ENCODE measurements around the gene ARHGAP29. TPM values are rescaled to one million over a fixed set of nuclear protein-coding genes. Genes with fewer than 3 reads are reported as not detected.
A peak's percentile ranks its signal among the peaks of the same experiment; 100 is the strongest.

ARHGAP29 gene
- 4.1 TPM for polyA plus RNA-seq (2013, experiment 1 of 2)
- 4.1 TPM for polyA plus RNA-seq (2013, experiment 2 of 2)

DNA sequence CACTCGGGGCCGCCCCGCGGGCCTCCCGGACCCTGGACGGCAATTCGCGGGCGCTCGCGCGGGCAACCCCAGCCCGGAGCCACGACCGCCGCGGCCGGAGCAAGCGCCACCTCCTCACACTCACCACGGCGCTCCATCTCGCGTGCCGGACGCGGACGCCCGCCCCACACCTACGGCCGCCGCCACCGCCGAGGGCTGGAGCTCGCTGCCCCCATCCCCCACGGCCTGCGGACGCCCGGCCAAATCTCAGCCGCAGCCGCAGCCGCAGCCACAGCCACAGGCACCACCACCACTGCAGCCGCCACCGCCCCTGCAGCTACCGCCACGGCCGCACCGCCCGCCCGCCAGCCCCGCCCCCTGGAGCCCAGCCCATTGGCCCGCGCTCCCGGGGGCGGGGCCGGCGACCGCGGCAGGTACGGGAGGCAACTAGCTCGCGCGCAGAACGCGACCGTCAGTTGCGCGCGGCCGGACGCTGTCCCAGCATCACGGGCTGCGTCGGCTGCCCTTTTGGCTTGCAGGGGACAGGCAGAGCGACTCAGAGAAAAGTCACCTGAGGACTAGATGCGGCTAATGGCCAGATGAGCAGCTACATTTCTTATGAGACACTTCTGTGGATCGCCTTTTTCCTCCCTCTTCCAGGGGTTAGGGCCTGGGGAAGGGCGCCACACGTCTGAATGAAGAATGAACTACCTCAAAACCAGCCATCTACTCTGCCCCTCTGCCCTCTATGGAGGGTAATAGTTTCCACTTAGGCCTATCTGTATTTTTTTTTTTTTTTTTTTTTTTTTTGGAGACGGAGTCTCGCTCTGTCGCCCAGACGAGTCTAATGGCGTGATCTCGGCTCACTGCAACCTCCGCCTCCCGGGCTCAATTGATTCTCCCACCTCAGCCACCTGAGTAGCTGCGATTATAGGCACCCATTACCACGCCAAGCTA is at the start of gene ARHGAP29:
Gene ARHGAP29, minus strand, starts transcription at position 294 of the 936 bp plus-strand sequence. CDS start 5,973 bp downstream, outside the sequence.
- H3K14ac ChIP-seq (ENCODE audit: low read length in 2 of 2) = peak within 1 kb of the TSS in 1 of 2 experiments; percentile 83
- peak within 1 kb of the TSS; percentile 85 for H4K91ac ChIP-seq (ENCODE audit: low read length)
- no peaks in the 10 kb centered on the region for H3K4me1 ChIP-seq (ENCODE audit: control insufficient read depth, insufficient read depth, low read depth, low read length)
- peak within 1 kb of the TSS; percentile 92 to 93 for H3K4me3 ChIP-seq (ENCODE audit: insufficient read depth in 1 of 2, low read depth in 1 of 2, low read length in 2 of 2)
- peaks cover 0 to 4% of the 10 kb centered on the region in 2 experiments for H3K36me3 ChIP-seq (ENCODE audit: control insufficient read depth in 1 of 2, insufficient read depth in 2 of 2, low read depth in 1 of 2, low read length in 2 of 2)
- H3K23ac ChIP-seq (ENCODE audit: low read length in 2 of 2) = peak within 1 kb of the TSS in 1 of 2 experiments; percentile 74
- H3K79me1 ChIP-seq (replicated peaks; ENCODE audit: low read length, poor library complexity, severe bottlenecking) = no peaks in the 10 kb centered on the region
- H3K27me3 ChIP-seq (ENCODE audit: control insufficient read depth in 1 of 2, insufficient read depth in 1 of 2, low read length in 2 of 2) = no peaks in the 10 kb centered on the region
- whole genome bisulfite sequencing = under 1% methylated on average over 54 of the region's 88 CpGs
- H3K9ac ChIP-seq (ENCODE audit: low read length) = peak within 1 kb of the TSS; percentile 89
- H3K18ac ChIP-seq (ENCODE audit: low read depth in 1 of 2, low read length in 2 of 2) = peak within 1 kb of the TSS; percentile 89 to 91
- peak within 1 kb of the TSS; percentile 75 for H4K8ac ChIP-seq (ENCODE audit: low read length)
- peak within 1 kb of the TSS; percentile 80 for H2BK15ac ChIP-seq (ENCODE audit: low read depth, poor library complexity, severe bottlenecking)
- H2BK5ac ChIP-seq (ENCODE audit: low read depth, low read length, poor library complexity, severe bottlenecking) = peak within 1 kb of the TSS; percentile 98
- H3K9me3 ChIP-seq (ENCODE audit: control insufficient read depth, low read length) = no peaks in the 10 kb centered on the region
- H2AK5ac ChIP-seq (ENCODE audit: low read length, severe bottlenecking) = peak within 1 kb of the TSS; percentile 86
- peak within 1 kb of the TSS; percentile 94 for H2AFZ ChIP-seq (ENCODE audit: low read depth, low read length)
- peak within 1 kb of the TSS in 1 of 2 experiments; percentile 82 for H2BK12ac ChIP-seq (ENCODE audit: low read length in 2 of 2)
- H2BK120ac ChIP-seq (ENCODE audit: low read depth, low read length) = peak within 1 kb of the TSS; percentile 58
- H3K4me2 ChIP-seq (ENCODE audit: low read length, poor library complexity, severe bottlenecking) = peak within 1 kb of the TSS; percentile 81
- H3K27ac ChIP-seq (ENCODE audit: low read length, poor library complexity, severe bottlenecking) = peak within 1 kb of the TSS; percentile 97
- no peak within 1 kb of the TSS for H3K4ac ChIP-seq (ENCODE audit: low read depth in 1 of 2, low read length in 2 of 2)
- peak; percentile 69 for DNase-seq

DNA sequence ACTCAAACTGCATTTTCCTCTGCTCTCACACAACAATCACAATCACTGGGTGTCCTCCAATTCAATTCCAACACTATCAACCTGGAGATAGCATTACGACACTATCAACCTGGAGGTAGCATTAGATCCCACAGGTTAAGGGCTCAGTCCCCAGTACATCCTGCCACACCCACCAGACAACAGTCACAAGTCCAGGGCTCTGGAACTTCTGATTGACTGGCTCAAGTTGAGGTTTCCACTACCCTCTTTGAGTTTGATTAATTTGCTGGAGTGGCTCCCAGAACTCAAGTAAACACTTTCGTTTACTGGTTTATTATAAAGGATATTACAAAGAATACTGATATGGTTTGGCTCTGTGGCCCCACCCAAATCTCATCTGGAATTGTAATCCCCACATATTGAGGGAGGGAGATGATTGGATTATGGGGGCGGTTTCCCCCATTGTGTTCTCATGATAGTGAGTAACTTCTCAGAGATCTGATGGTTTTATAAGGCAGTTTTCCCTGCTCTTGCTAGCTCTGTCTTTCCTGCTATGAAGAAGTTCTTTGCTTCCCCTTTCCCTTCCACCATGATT is 49.6 kb upstream of the ARHGAP29 start:
- H3K36me3 ChIP-seq (ENCODE audit: control insufficient read depth in 1 of 2, insufficient read depth in 2 of 2, low read depth in 1 of 2, low read length in 2 of 2) = no peaks in the 10 kb centered on the region
- no peak overlapping the region for H4K91ac ChIP-seq (ENCODE audit: low read length)
- 100% methylated on average over 1 of the region's 3 CpGs for WGBS
- H2BK12ac ChIP-seq (ENCODE audit: low read length in 2 of 2) = peak overlapping the region in 1 of 2 experiments; percentile 63
- H2AK5ac ChIP-seq (ENCODE audit: low read length, severe bottlenecking) = peak overlapping the region; percentile 62
- no peak overlapping the region for H4K8ac ChIP-seq (ENCODE audit: low read length)
- H2BK120ac ChIP-seq (ENCODE audit: low read depth, low read length) = no peak overlapping the region
- H3K4me1 ChIP-seq (ENCODE audit: control insufficient read depth, insufficient read depth, low read depth, low read length) = no peaks in the 10 kb centered on the region
- peaks cover 1% of the 10 kb centered on the region for H3K79me1 ChIP-seq (replicated peaks; ENCODE audit: low read length, poor library complexity, severe bottlenecking)
- H2AFZ ChIP-seq (ENCODE audit: low read depth, low read length) = no peak overlapping the region
- no peak overlapping the region for H2BK5ac ChIP-seq (ENCODE audit: low read depth, low read length, poor library complexity, severe bottlenecking)
- no peak for DNase-seq
- no peak overlapping the region for H3K23ac ChIP-seq (ENCODE audit: low read length in 2 of 2)
- no peak overlapping the region for H3K14ac ChIP-seq (ENCODE audit: low read length in 2 of 2)
- no peak overlapping the region for H3K27ac ChIP-seq (ENCODE audit: low read length, poor library complexity, severe bottlenecking)
- no peak overlapping the region for H2BK15ac ChIP-seq (ENCODE audit: low read depth, poor library complexity, severe bottlenecking)
- no peaks in the 10 kb centered on the region for H3K27me3 ChIP-seq (ENCODE audit: control insufficient read depth in 1 of 2, insufficient read depth in 1 of 2, low read length in 2 of 2)
- no peak overlapping the region for H3K4ac ChIP-seq (ENCODE audit: low read depth in 1 of 2, low read length in 2 of 2)
- H3K9ac ChIP-seq (ENCODE audit: low read length) = no peak overlapping the region
- no peak overlapping the region for H3K4me3 ChIP-seq (ENCODE audit: insufficient read depth in 1 of 2, low read depth in 1 of 2, low read length in 2 of 2)
- H3K4me2 ChIP-seq (ENCODE audit: low read length, poor library complexity, severe bottlenecking) = no peak overlapping the region
- H3K18ac ChIP-seq (ENCODE audit: low read depth in 1 of 2, low read length in 2 of 2) = peak overlapping the region in 1 of 2 experiments; percentile 33
- H3K9me3 ChIP-seq (ENCODE audit: control insufficient read depth, low read length) = no peaks in the 10 kb centered on the region

DNA sequence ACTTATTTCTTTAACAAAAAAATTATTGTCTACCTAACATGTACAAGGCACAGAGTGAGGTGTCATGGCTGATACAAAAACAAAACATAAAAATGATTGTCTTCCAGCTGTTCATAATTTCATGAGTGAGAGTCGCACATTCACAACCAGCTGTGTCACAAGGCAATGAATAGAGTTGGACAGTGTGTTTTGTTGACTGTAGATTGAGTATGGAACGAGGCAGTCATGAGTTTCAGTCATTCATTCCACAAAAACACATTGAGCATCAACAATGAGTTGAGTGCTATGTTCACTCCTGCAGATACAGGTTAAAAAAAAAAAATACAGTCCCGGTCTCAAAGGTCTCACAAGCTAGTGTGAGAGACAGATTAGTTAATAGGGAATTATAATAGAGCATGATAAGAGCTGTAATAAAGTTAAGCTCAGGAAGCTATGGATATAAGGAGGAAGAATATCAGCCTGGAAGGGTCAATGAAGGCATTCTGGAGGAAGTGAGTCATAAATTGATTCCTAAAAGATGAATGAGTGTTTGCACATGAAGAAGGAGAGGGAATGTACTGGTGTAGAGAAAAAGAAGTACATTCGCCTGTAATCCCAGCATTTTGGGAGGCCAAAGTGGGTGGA is 47.8 kb upstream of the ARHGAP29 start:
- Histone ChIP-seq H3K23ac (ENCODE audit: low read length in 2 of 2) (no peak overlapping the region), H2AK5ac (ENCODE audit: low read length, severe bottlenecking) (no peak overlapping the region), H3K27me3 (ENCODE audit: control insufficient read depth in 1 of 2, insufficient read depth in 1 of 2, low read length in 2 of 2) (no peaks in the 10 kb centered on the region), H2BK12ac (ENCODE audit: low read length in 2 of 2) (no peak overlapping the region), H2BK120ac (ENCODE audit: low read depth, low read length) (no peak overlapping the region), H3K9me3 (ENCODE audit: control insufficient read depth, low read length) (no peaks in the 10 kb centered on the region), H2AFZ (ENCODE audit: low read depth, low read length) (no peak overlapping the region), H3K27ac (ENCODE audit: low read length, poor library complexity, severe bottlenecking) (no peak overlapping the region), H2BK5ac (ENCODE audit: low read depth, low read length, poor library complexity, severe bottlenecking) (no peak overlapping the region), H3K4me1 (ENCODE audit: control insufficient read depth, insufficient read depth, low read depth, low read length) (no peaks in the 10 kb centered on the region), H3K4me3 (ENCODE audit: insufficient read depth in 1 of 2, low read depth in 1 of 2, low read length in 2 of 2) (no peak overlapping the region), H3K9ac (ENCODE audit: low read length) (no peak overlapping the region), H3K4me2 (ENCODE audit: low read length, poor library complexity, severe bottlenecking) (no peak overlapping the region), H3K36me3 (ENCODE audit: control insufficient read depth in 1 of 2, insufficient read depth in 2 of 2, low read depth in 1 of 2, low read length in 2 of 2) (no peaks in the 10 kb centered on the region), H2BK15ac (ENCODE audit: low read depth, poor library complexity, severe bottlenecking) (no peak overlapping the region), H3K14ac (ENCODE audit: low read length in 2 of 2) (no peak overlapping the region), H3K4ac (ENCODE audit: low read depth in 1 of 2, low read length in 2 of 2) (no peak overlapping the region), H4K91ac (ENCODE audit: low read length) (no peak overlapping the region), H3K79me1 (replicated peaks; ENCODE audit: low read length, poor library complexity, severe bottlenecking) (peaks cover 1% of the 10 kb centered on the region), H4K8ac (ENCODE audit: low read length) (no peak overlapping the region), H3K18ac (ENCODE audit: low read depth in 1 of 2, low read length in 2 of 2) (no peak overlapping the region)
- WGBS = 62% methylated on average over 2 of the region's 4 CpGs
- peak; percentile 43 for DNase-seq

- no peak overlapping the region for H2AK5ac ChIP-seq (ENCODE audit: low read length, severe bottlenecking)
- H3K27me3 ChIP-seq (ENCODE audit: control insufficient read depth in 1 of 2, insufficient read depth in 1 of 2, low read length in 2 of 2) = no peaks in the 10 kb centered on the region
- H3K4ac ChIP-seq (ENCODE audit: low read depth in 1 of 2, low read length in 2 of 2) = no peak overlapping the region
- H3K4me2 ChIP-seq (ENCODE audit: low read length, poor library complexity, severe bottlenecking) = no peak overlapping the region
- no peak overlapping the region for H3K4me3 ChIP-seq (ENCODE audit: insufficient read depth in 1 of 2, low read depth in 1 of 2, low read length in 2 of 2)
- H3K27ac ChIP-seq (ENCODE audit: low read length, poor library complexity, severe bottlenecking) = no peak overlapping the region
- H3K9ac ChIP-seq (ENCODE audit: low read length) = no peak overlapping the region
- H3K4me1 ChIP-seq (ENCODE audit: control insufficient read depth, insufficient read depth, low read depth, low read length) = no peaks in the 10 kb centered on the region
- peak; percentile 72 for DNase-seq
- H2BK15ac ChIP-seq (ENCODE audit: low read depth, poor library complexity, severe bottlenecking) = no peak overlapping the region
- H3K79me1 ChIP-seq (replicated peaks; ENCODE audit: low read length, poor library complexity, severe bottlenecking) = peaks cover 1% of the 10 kb centered on the region
- H3K23ac ChIP-seq (ENCODE audit: low read length in 2 of 2) = no peak overlapping the region
- no peak overlapping the region for H2AFZ ChIP-seq (ENCODE audit: low read depth, low read length)
- no peaks in the 10 kb centered on the region for H3K9me3 ChIP-seq (ENCODE audit: control insufficient read depth, low read length)
- no peak overlapping the region for H3K14ac ChIP-seq (ENCODE audit: low read length in 2 of 2)
- H4K91ac ChIP-seq (ENCODE audit: low read length) = no peak overlapping the region
- no peaks in the 10 kb centered on the region for H3K36me3 ChIP-seq (ENCODE audit: control insufficient read depth in 1 of 2, insufficient read depth in 2 of 2, low read depth in 1 of 2, low read length in 2 of 2)
- H2BK120ac ChIP-seq (ENCODE audit: low read depth, low read length) = no peak overlapping the region
- H4K8ac ChIP-seq (ENCODE audit: low read length) = no peak overlapping the region
- peak overlapping the region in 1 of 2 experiments; percentile 45 for H3K18ac ChIP-seq (ENCODE audit: low read depth in 1 of 2, low read length in 2 of 2)
- 88% methylated on average over 1 of the region's 2 CpGs for WGBS
- no peak overlapping the region for H2BK5ac ChIP-seq (ENCODE audit: low read depth, low read length, poor library complexity, severe bottlenecking)
- H2BK12ac ChIP-seq (ENCODE audit: low read length in 2 of 2) = no peak overlapping the region
Observed at GRCh38 chr1:94284476-94284875, 47.1 kb upstream of the ARHGAP29 start.
